K562 (cell line): Measurements from ENCODE around the gene PHLDB2. TPM values are rescaled to one million over a fixed set of nuclear protein-coding genes. Genes with fewer than 3 reads are reported as not detected.

Experiments
- ATAC-seq: fragments of 200-7000 bp; cut with Tn5 transposase; 3 replicates; pipeline ENCODE4 v1.9.1; 2020; ENCODE audit warnings: moderate library complexity
- BruUV-seq: library from RNA; stranded (reverse); fragments of 400-500 nt; replicated peaks from 2 replicates; lab custom pipeline; 2021; lab: Mats Ljungman, UMichigan
- CTCF ChIA-PET: fragments of 300-600 bp; formaldehyde crosslinking; extraction: SDS; loops from one replicate; lab custom pipeline; 2021; ENCODE audit warnings: low intra/inter-chr PET ratio; lab: Yijun Ruan, JAX
- POLR2A ChIA-PET: fragments of 300-600, 350-650 bp; sonication (Branson Sonifier 250); formaldehyde crosslinking; extraction: SDS; loops from one replicate; lab custom pipeline; 2021; ENCODE audit warnings: antibody characterized with exemption, inconsistent platforms; lab: Yijun Ruan, JAX
- DNase-seq, 4 experiments: peaks; one replicate each; pipeline versions ENCODE4 v3.0.0 to v3.0.0-alpha.2; 2011 to 2018; ENCODE audit warnings: low spot score in 3 of 4, mixed read lengths in 3 of 4; ENCODE audit errors: extremely low read depth in 1 of 4
- FAIRE-seq: peaks from 2 replicates; lab custom pipeline; 2011; peaks lifted over from hg19 to GRCh38; lab: Jason Lieb, UNC
- H2AFZ ChIP-seq: 2 replicates; pipeline ENCODE4 v1.6.0; 2011; ENCODE audit warnings: low read depth, low read length, control low read depth, inconsistent platforms
- H3K27ac ChIP-seq: fragments of 200-600 bp; 3 replicates; pipeline ENCODE4 v1.8.0; 2011; ENCODE audit warnings: low read depth, mild to moderate bottlenecking, control low read depth, inconsistent platforms, low read length, moderate library complexity, mixed read lengths; ENCODE audit errors: extremely low read depth
- H3K27me3 ChIP-seq, 2 experiments: fragments of 300-600 bp in 1 of 2; 2 replicates in 1 of 2; 3 replicates in 1 of 2; pipeline versions ENCODE4 v1.6.0 to v1.8.0; 2011; ENCODE audit warnings: inconsistent platforms in 2 of 2, low read length in 2 of 2, mild to moderate bottlenecking in 1 of 2, mixed read lengths in 1 of 2, moderate library complexity in 1 of 2; ENCODE audit not compliant: control insufficient read depth in 2 of 2, insufficient read depth in 2 of 2
- H3K36me3 ChIP-seq: fragments of 300-600 bp; 3 replicates; pipeline ENCODE4 v1.8.0; 2011; ENCODE audit warnings: mild to moderate bottlenecking, low read length, inconsistent platforms; ENCODE audit not compliant: control insufficient read depth, insufficient read depth
- H3K4me1 ChIP-seq, 2 experiments: fragments of 200-600 bp in 1 of 2; replicated peaks in 1 of 2; 2 replicates in 1 of 2; 3 replicates in 1 of 2; pipeline versions ENCODE4 v1.5.1 to v1.8.0; 2011; ENCODE audit warnings: inconsistent platforms in 2 of 2, low read length in 2 of 2, mild to moderate bottlenecking in 1 of 2, mixed read lengths in 1 of 2, moderate library complexity in 1 of 2; ENCODE audit not compliant: control insufficient read depth in 2 of 2, insufficient read depth in 2 of 2
- H3K4me2 ChIP-seq: 2 replicates; pipeline ENCODE4 v1.6.1; 2011; ENCODE audit warnings: low read length, control low read depth, inconsistent platforms, mixed read lengths; ENCODE audit not compliant: insufficient read depth
- H3K4me3 ChIP-seq: fragments of 200-600 bp; sonication (generic), shearing (Covaris generic); 2 replicates; pipeline ENCODE4 v1.5.1; 2016; ENCODE audit warnings: control low read depth, inconsistent platforms
- H3K79me2 ChIP-seq: fragments of 200-600 bp; 3 replicates; pipeline ENCODE4 v1.8.0; 2011; ENCODE audit warnings: low read length, inconsistent platforms; ENCODE audit not compliant: control insufficient read depth, insufficient read depth
- H3K9ac ChIP-seq, 2 experiments: 2 replicates each; pipeline versions ENCODE4 v1.6.0 to v1.6.1; 2011; ENCODE audit warnings: low read depth in 2 of 2, low read length in 2 of 2, control low read depth in 1 of 2, inconsistent platforms in 1 of 2, mild to moderate bottlenecking in 1 of 2, mixed read lengths in 1 of 2; ENCODE audit not compliant: insufficient read depth in 1 of 2
- H3K9me1 ChIP-seq: one replicate; pipeline ENCODE4 v1.6.0; 2011; ENCODE audit warnings: inconsistent platforms, mild to moderate bottlenecking, low read length, moderate library complexity; ENCODE audit not compliant: control insufficient read depth, insufficient read depth
- H3K9me3 ChIP-seq: replicated peaks from 2 replicates; pipeline ENCODE4 v1.5.1; 2011; ENCODE audit warnings: low read depth, low read length, inconsistent platforms; ENCODE audit not compliant: control insufficient read depth, insufficient read depth
- H4K20me1 ChIP-seq: replicated peaks from 2 replicates; pipeline ENCODE4 v1.6.1; 2011; ENCODE audit warnings: low read length, inconsistent platforms, mixed read lengths; ENCODE audit not compliant: control insufficient read depth, insufficient read depth
- E2F6 ChIP-seq, 2 experiments: IDR thresholded peaks; 2 replicates each; pipeline ENCODE4 v1.6.1; 2011; ENCODE audit warnings: borderline replicate concordance in 1 of 2, control low read depth in 1 of 2, low read depth in 1 of 2, low read length in 1 of 2, mild to moderate bottlenecking in 1 of 2, mixed read lengths in 1 of 2, moderate library complexity in 1 of 2; ENCODE audit not compliant: insufficient read depth in 1 of 2, insufficient read length in 1 of 2, poor library complexity in 1 of 2, severe bottlenecking in 1 of 2; ENCODE audit errors: extremely low read depth in 1 of 2
- EHMT2 ChIP-seq: fragments of 450-650 bp; IDR thresholded peaks from 2 replicates; pipeline ENCODE4 v1.6.1; 2018; ENCODE audit warnings: antibody characterized with exemption
- ILF3 ChIP-seq: fragments of 450-650 bp; IDR thresholded peaks from 2 replicates; pipeline ENCODE4 v1.6.1; 2018; ENCODE audit warnings: antibody characterized with exemption, mild to moderate bottlenecking, moderate library complexity, borderline replicate concordance
- PRMT5 ChIP-seq: sonication (generic); formaldehyde crosslinking; IDR thresholded peaks from 2 replicates; pipeline ENCODE4 v1.5.0; 2020; ENCODE audit warnings: missing genetic modification reagents
- SMARCC2 ChIP-seq: fragments of 450-650 bp; IDR thresholded peaks from 2 replicates; pipeline ENCODE4 v1.6.1; 2017; ENCODE audit warnings: antibody characterized with exemption, moderate library complexity, mild to moderate bottlenecking, low read depth
- TAL1 ChIP-seq: fragments of 450-650 bp; IDR thresholded peaks from 2 replicates; pipeline ENCODE4 v1.6.1; 2016; ENCODE audit warnings: mild to moderate bottlenecking
- U2AF2 ChIP-seq: fragments of 200-400 bp; formaldehyde crosslinking; optimal IDR thresholded peaks from 2 replicates; pipeline ENCODE3; 2017; ENCODE audit warnings: low read depth, mild to moderate bottlenecking, low read length
- ZBTB9 ChIP-seq: fragments of 450-650 bp; formaldehyde crosslinking; IDR thresholded peaks from 2 replicates; pipeline ENCODE4 v1.4.0; 2020; ENCODE audit warnings: mild to moderate bottlenecking, moderate library complexity
- ZNF124 ChIP-seq: sonication (generic); formaldehyde crosslinking; IDR thresholded peaks from 2 replicates; pipeline ENCODE4 v1.8.1; 2022; ENCODE audit warnings: missing genetic modification reagents
- ZNF354B ChIP-seq: fragments of 250-450 bp; sonication (Bioruptor Pico); IDR thresholded peaks from 2 replicates; pipeline ENCODE4 v1.4.0; 2020
- WGBS: fragments of 100-300 bp; shearing (Covaris generic); methylation state at CpG from one replicate; pipeline ENCODE4 v1.1.6; 2016; ENCODE audit warnings: low coverage, mixed read lengths; ENCODE audit not compliant: insufficient coverage; ENCODE audit errors: missing lambda C conversion rate; 5-methylcytosine and 5-hydroxymethylcytosine counted together
- in situ Hi-C: fragments of 300-500 bp; cut with MboI; formaldehyde crosslinking; loops from 4 replicates; pipeline ENCODE4 v1.15.0; 2018; ENCODE audit warnings: inconsistent platforms, mixed read lengths
- intact Hi-C: fragments of 100-400 bp; cut with micrococcal nuclease; formaldehyde crosslinking; loops from 2 replicates; pipeline ENCODE4 v1.14.2; 2022
- polyA plus RNA-seq, 8 experiments: library from polyadenylated mRNA; depleted of rRNA in 4 of 8; stranded (reverse) in 5 of 8; unstranded in 3 of 8; fragments of >200 nt; fragmentation: Nextera tagmentation in 2 of 8; fragmentation: Illumina TruSeq in 1 of 8; extraction: Ambion mirVana in 2 of 8; extraction: Trizol in 1 of 8; gene quantifications; 2 replicates each; pipeline versions ENCODE4 v1.2.1 to v1.2.3, GENCODE V29; 2011 to 2014; ENCODE audit warnings: inconsistent platforms in 1 of 8, missing spikeins in 1 of 8
- total RNA-seq, 7 experiments: library from RNA; depleted of rRNA in 6 of 7; stranded (reverse); fragments of >200 nt in 6 of 7; fragmentation: Illumina TruSeq in 2 of 7; extraction: Trizol in 2 of 7; gene quantifications; 2 replicates each; pipeline versions ENCODE4 v1.2.1 to v1.2.3, GENCODE V29; 2011 to 2021; ENCODE audit warnings: low replicate concordance in 1 of 7

Gene PHLDB2
- total and polyA plus RNA-seq, 9 of the 15 experiments (the other 6 are each of a cell fraction or from before 2014, with no cell fraction given), result 0.04 TPM; not detected in 8

GRCh38 chr3:111936967-111937366 lies 77.9 kb downstream of the PHLDB2 start:
- ChIA-PET POLR2A (no interaction called here), CTCF (no interaction called here)
- H3K4me3 ChIP-seq, result no peak overlapping the region
- no peaks in the 10 kb centered on the region for H3K4me1 ChIP-seq
- intact Hi-C loops, result no loop called here
- no peak overlapping the region for H3K27ac ChIP-seq
- H3K27me3 ChIP-seq, result no peaks in the 10 kb centered on the region
- no peak for ATAC-seq
- FAIRE-seq, result no peak
- in situ Hi-C loops, result no loop called here
- no peaks in the 10 kb centered on the region for H3K9me1 ChIP-seq
- H2AFZ ChIP-seq, result no peak overlapping the region
- no peak overlapping the region for H3K9ac ChIP-seq
- 0% methylated on average over 1 of the region's 1 CpG for WGBS
- H3K36me3 ChIP-seq, result no peaks in the 10 kb centered on the region
- BruUV-seq, result no TSS peak
- no peaks in the 10 kb centered on the region for H3K79me2 ChIP-seq
- TF ChIP-seq EHMT2 (no peak), ZNF124 (CRISPR knock-in tag) (no peak), TAL1 (no peak), ZBTB9 (CRISPR knock-in tag) (no peak), ILF3 (no peak), U2AF2 (no peak)
- no peak overlapping the region for H3K4me2 ChIP-seq
- H4K20me1 ChIP-seq, result no peaks in the 10 kb centered on the region
- no peaks in the 10 kb centered on the region for H3K9me3 ChIP-seq
- no peak for DNase-seq

- H3K27ac ChIP-seq, result no peak overlapping the region
- no TSS peak for BruUV-seq
- no peak overlapping the region for H2AFZ ChIP-seq
- H3K9me3 ChIP-seq, result no peaks in the 10 kb centered on the region
- no peak overlapping the region for H3K4me3 ChIP-seq
- H3K79me2 ChIP-seq, result no peaks in the 10 kb centered on the region
- ATAC-seq (no peak), FAIRE-seq (no peak), DNase-seq (no peak)
- H4K20me1 ChIP-seq, result no peaks in the 10 kb centered on the region
- intact Hi-C loops (no loop called here), in situ Hi-C loops (no loop called here)
- no peaks in the 10 kb centered on the region for H3K4me1 ChIP-seq
- H3K9ac ChIP-seq, result no peak overlapping the region
- ChIA-PET CTCF (no interaction called here), POLR2A (no interaction called here)
- no peaks in the 10 kb centered on the region for H3K9me1 ChIP-seq
- H3K27me3 ChIP-seq, result no peaks in the 10 kb centered on the region
- no peak overlapping the region for H3K4me2 ChIP-seq
- no peaks in the 10 kb centered on the region for H3K36me3 ChIP-seq
- no peak for TF ChIP-seq SMARCC2
- no peak for TF ChIP-seq PRMT5 (CRISPR knock-in tag)
- TF ChIP-seq ZNF354B, result no peak
- TF ChIP-seq E2F6 (IDR thresholded peaks at IDR 0.05; ENCODE audit: borderline replicate concordance in 1 of 2, extremely low read depth in 1 of 2, insufficient read depth in 1 of 2, insufficient read length in 1 of 2, low read depth in 1 of 2, low read length in 1 of 2, poor library complexity in 1 of 2, severe bottlenecking in 1 of 2), result no peak
Measured at GRCh38 chr3:111937871-111938270, 78.8 kb downstream of the PHLDB2 start.
